Neural progenitor cell (in vitro differentiated cells): ENCODE data around the gene MDH1B. TPM values are rescaled to one million over a fixed set of nuclear protein-coding genes. Genes with fewer than 3 reads are reported as not detected.
"Not testable (repeated sequence)": the region's sequence is repeated elsewhere in the genome, so short reads cannot be mapped to it uniquely, and the experiment has no call there.

ENCODE experiments used
- DNase-seq: peaks from one replicate; pipeline ENCODE4 v3.0.0-alpha.2; 2016; ENCODE audit warnings: low spot score
- H2AFZ ChIP-seq: fragments of 200-600 bp; sonication (generic); replicated peaks from 2 replicates; pipeline ENCODE4 v1.6.1; 2016; ENCODE audit warnings: antibody characterized with exemption
- H3F3A ChIP-seq: fragments of 200-600 bp; sonication (generic); 2 replicates; pipeline ENCODE4 v1.6.1; 2016; ENCODE audit warnings: antibody characterized with exemption, low read depth
- H3K27ac ChIP-seq: fragments of 200-600 bp; sonication (generic); 2 replicates; pipeline ENCODE4 v1.5.1; 2016; ENCODE audit warnings: mild to moderate bottlenecking
- H3K27me3 ChIP-seq: fragments of 200-600 bp; sonication (generic); 2 replicates; pipeline ENCODE4 v1.6.1; 2016; ENCODE audit warnings: mild to moderate bottlenecking, moderate library complexity
- H3K36me3 ChIP-seq: fragments of 200-600 bp; sonication (generic); 2 replicates; pipeline ENCODE4 v1.5.1; 2016
- H3K4me1 ChIP-seq: fragments of 200-600 bp; sonication (generic); 2 replicates; pipeline ENCODE4 v1.6.1; 2016; ENCODE audit warnings: mixed run types
- H3K4me2 ChIP-seq: fragments of 200-600 bp; sonication (generic); 2 replicates; pipeline ENCODE4 v1.6.1; 2016
- H3K4me3 ChIP-seq: fragments of 200-600 bp; sonication (generic); 2 replicates; pipeline ENCODE4 v1.5.1; 2016
- H3K79me2 ChIP-seq: fragments of 200-600 bp; sonication (generic); 2 replicates; pipeline ENCODE4 v1.6.1; 2016; ENCODE audit warnings: low read depth
- H3K9ac ChIP-seq: fragments of 200-600 bp; sonication (generic); 2 replicates; pipeline ENCODE4 v1.6.1; 2016
- H3K9me3 ChIP-seq: fragments of 200-600 bp; sonication (generic); 2 replicates; pipeline ENCODE4 v1.5.1; 2016; ENCODE audit warnings: low read depth
- H4K20me1 ChIP-seq: fragments of 200-600 bp; sonication (generic); 2 replicates; pipeline ENCODE4 v1.6.1; 2016; ENCODE audit warnings: low read depth
- H3K27ac Mint-ChIP-seq: 3 replicates; pipeline ENCODE4 v1.8.0; 2021; ENCODE audit warnings: mixed read lengths
- H3K27me3 Mint-ChIP-seq: 2 replicates; pipeline ENCODE4 v1.8.0; 2022; ENCODE audit warnings: low read depth, mild to moderate bottlenecking, inconsistent platforms, moderate library complexity, mixed read lengths; ENCODE audit not compliant: insufficient read depth
- H3K36me3 Mint-ChIP-seq: 3 replicates; pipeline ENCODE4 v1.8.0; 2021; ENCODE audit warnings: mixed read lengths
- H3K4me1 Mint-ChIP-seq: 3 replicates; pipeline ENCODE4 v1.8.0; 2021; ENCODE audit warnings: mixed read lengths
- H3K4me3 Mint-ChIP-seq: 3 replicates; pipeline ENCODE4 v1.8.0; 2021; ENCODE audit warnings: mild to moderate bottlenecking, moderate library complexity, mixed read lengths
- H3K9me3 Mint-ChIP-seq: 3 replicates; pipeline ENCODE4 v1.8.0; 2020; ENCODE audit warnings: mixed read lengths
- CTCF ChIP-seq: fragments of 200-600 bp; sonication (generic); IDR thresholded peaks from 2 replicates; pipeline ENCODE4 v1.5.1; 2017; ENCODE audit warnings: antibody characterized with exemption, mild to moderate bottlenecking
- EZH2 ChIP-seq: fragments of 200-600 bp; sonication (generic); IDR thresholded peaks from 2 replicates; pipeline ENCODE4 v1.6.1; 2017; ENCODE audit warnings: antibody characterized with exemption, mild to moderate bottlenecking, moderate library complexity
- EZH2phosphoT487 ChIP-seq: fragments of 200-600 bp; sonication (generic); IDR thresholded peaks from 2 replicates; pipeline ENCODE4 v1.6.1; 2017; ENCODE audit warnings: antibody characterized with exemption
- total RNA-seq: library from RNA; depleted of rRNA; stranded (reverse); fragments of >200 nt; gene quantifications from 2 replicates; pipeline ENCODE4 v1.2.3, GENCODE V29; 2015; ENCODE audit warnings: low replicate concordance

MDH1B gene
- total RNA-seq, 1 donor from 2014 or later: 3.9 TPM

GRCh38 chr2:206716623-206717022 lies 48.5 kb downstream of the MDH1B start:
- Histone ChIP-seq H3K9ac (no peak overlapping the region), H3F3A (no peaks in the 10 kb centered on the region), H3K4me2 (no peak overlapping the region), H3K79me2 (no peaks in the 10 kb centered on the region), H3K4me3 (no peak overlapping the region), H3K27ac (no peak overlapping the region), H3K27me3 (no peaks in the 10 kb centered on the region), H3K9me3 (no peaks in the 10 kb centered on the region), H4K20me1 (no peaks in the 10 kb centered on the region), H2AFZ (no peak overlapping the region), H3K36me3 (no peaks in the 10 kb centered on the region), H3K4me1 (no peaks in the 10 kb centered on the region)
- H3K9me3 Mint-ChIP-seq: no peaks in the 10 kb centered on the region
- no peak for DNase-seq
- no peak for TF ChIP-seq CTCF
- no peak for TF ChIP-seq EZH2phosphoT487
- no peaks in the 10 kb centered on the region for H3K27me3 Mint-ChIP-seq
- H3K36me3 Mint-ChIP-seq: no peaks in the 10 kb centered on the region
- H3K4me3 Mint-ChIP-seq: no peak overlapping the region
- no peak overlapping the region for H3K27ac Mint-ChIP-seq
- H3K4me1 Mint-ChIP-seq: no peaks in the 10 kb centered on the region

GRCh38 chr2:206715183-206715582 lies 49.9 kb downstream of the MDH1B start:
- H3K27me3 Mint-ChIP-seq, H3K4me1 Mint-ChIP-seq, DNase-seq, H3K4me3 ChIP-seq, H3K27ac ChIP-seq, H3K9ac ChIP-seq, H3K36me3 ChIP-seq, H3K4me3 Mint-ChIP-seq, H3K9me3 ChIP-seq, H2AFZ ChIP-seq, H3K36me3 Mint-ChIP-seq, H4K20me1 ChIP-seq, H3K4me2 ChIP-seq, H3F3A ChIP-seq, H3K27ac Mint-ChIP-seq, H3K9me3 Mint-ChIP-seq, H3K27me3 ChIP-seq, H3K79me2 ChIP-seq, H3K4me1 ChIP-seq: not testable (repeated sequence)

- Histone ChIP-seq H4K20me1 (no peaks in the 10 kb centered on the region), H3K4me2 (no peak overlapping the region), H3K4me3 (no peak overlapping the region), H3K79me2 (no peaks in the 10 kb centered on the region), H3K27ac (no peak overlapping the region), H3K27me3 (no peaks in the 10 kb centered on the region), H3K9me3 (no peaks in the 10 kb centered on the region), H3K4me1 (no peaks in the 10 kb centered on the region), H3F3A (no peaks in the 10 kb centered on the region), H3K36me3 (no peaks in the 10 kb centered on the region), H2AFZ (no peak overlapping the region), H3K9ac (no peak overlapping the region)
- H3K4me3 Mint-ChIP-seq: no peak overlapping the region
- H3K36me3 Mint-ChIP-seq: no peaks in the 10 kb centered on the region
- no peak for DNase-seq
- no peak overlapping the region for H3K27ac Mint-ChIP-seq
- no peaks in the 10 kb centered on the region for H3K27me3 Mint-ChIP-seq
- no peaks in the 10 kb centered on the region for H3K9me3 Mint-ChIP-seq
- H3K4me1 Mint-ChIP-seq: no peaks in the 10 kb centered on the region
- TF ChIP-seq EZH2 (no peak), CTCF (no peak), EZH2phosphoT487 (no peak)
Measured at GRCh38 chr2:206713746-206714145, 51.4 kb downstream of the MDH1B start.

GRCh38 chr2:206708286-206708685 lies 56.8 kb downstream of the MDH1B start:
- Histone ChIP-seq H3K9ac (no peak overlapping the region), H3K36me3 (no peaks in the 10 kb centered on the region), H2AFZ (no peak overlapping the region), H4K20me1 (no peaks in the 10 kb centered on the region), H3F3A (no peaks in the 10 kb centered on the region), H3K79me2 (no peaks in the 10 kb centered on the region), H3K27me3 (no peaks in the 10 kb centered on the region), H3K27ac (no peak overlapping the region), H3K4me1 (no peaks in the 10 kb centered on the region), H3K9me3 (no peaks in the 10 kb centered on the region), H3K4me2 (no peak overlapping the region), H3K4me3 (no peak overlapping the region)
- H3K4me1 Mint-ChIP-seq: no peaks in the 10 kb centered on the region
- no peaks in the 10 kb centered on the region for H3K36me3 Mint-ChIP-seq
- H3K27ac Mint-ChIP-seq: no peak overlapping the region
- TF ChIP-seq EZH2phosphoT487 (no peak), CTCF (no peak), EZH2 (no peak)
- no peak overlapping the region for H3K4me3 Mint-ChIP-seq
- no peak for DNase-seq
- H3K27me3 Mint-ChIP-seq: no peaks in the 10 kb centered on the region
- no peaks in the 10 kb centered on the region for H3K9me3 Mint-ChIP-seq
